ENCODE measurements around the gene USP7. TPM values are rescaled to one million over a fixed set of nuclear protein-coding genes. Genes with fewer than 3 reads are reported as not detected.
"Not testable (repeated sequence)": the region's sequence is repeated elsewhere in the genome, so short reads cannot be mapped to it uniquely, and the experiment has no call there.

USP7 gene
- total RNA-seq, 1 donor from 2014 or later = 87.3 TPM

GRCh38 chr16:8859913-8860881, 103.5 kb downstream of the USP7 start:
- no peak for ATAC-seq

- no peak for ATAC-seq
These were observed 104.5 kb downstream of the USP7 start for GRCh38 chr16:8858994-8859912.

- ATAC-seq = no peak
These were observed 107.7 kb downstream of the USP7 start for GRCh38 chr16:8855972-8856371.

- ATAC-seq = no peak
These were observed 108.5 kb downstream of the USP7 start for GRCh38 chr16:8855051-8855786.

- ATAC-seq = no peak
These were observed 109.3 kb downstream of the USP7 start for GRCh38 chr16:8854298-8854948.

GRCh38 chr16:8853611-8854010, 110.1 kb downstream of the USP7 start:
- ATAC-seq = no peak

- no peak for ATAC-seq
These were observed 110.6 kb downstream of the USP7 start for GRCh38 chr16:8853150-8853549.

GRCh38 chr16:8852534-8852933, 111.2 kb downstream of the USP7 start:
- no peak for ATAC-seq

- no peak for ATAC-seq
These were observed 111.8 kb downstream of the USP7 start for GRCh38 chr16:8851761-8852403.

- peak; percentile 82 for ATAC-seq
These were observed 113.3 kb downstream of the USP7 start for GRCh38 chr16:8850279-8850885.

GRCh38 chr16:8849411-8850011, 114.2 kb downstream of the USP7 start:
- peak; percentile 48 for ATAC-seq

- peak; percentile 45 for ATAC-seq
These were observed 114.7 kb downstream of the USP7 start for GRCh38 chr16:8848939-8849391.

- no peak for ATAC-seq
These were observed 115.3 kb downstream of the USP7 start for GRCh38 chr16:8848231-8848938.

GRCh38 chr16:8847623-8848022, 116.1 kb downstream of the USP7 start:
- no peak for ATAC-seq

GRCh38 chr16:8847145-8847544, 116.6 kb downstream of the USP7 start:
- ATAC-seq = no peak

GRCh38 chr16:8846401-8846932, 117.2 kb downstream of the USP7 start:
- ATAC-seq = no peak

- ATAC-seq = no peak
These were observed 117.9 kb downstream of the USP7 start for GRCh38 chr16:8845699-8846298.

- not testable (repeated sequence) for ATAC-seq
These were observed 120.4 kb downstream of the USP7 start for GRCh38 chr16:8843296-8843695.

All from esophagus mucosa (tissue), 1 donor.